GM23338 (cell line): ENCODE data around the gene CDHR5. TPM values are rescaled to one million over a fixed set of nuclear protein-coding genes. Genes with fewer than 3 reads are reported as not detected.

Source experiments
- ATAC-seq: fragments of 200-7000 bp; cut with Tn5 transposase; 3 replicates; pipeline ENCODE4 v1.9.1; 2020
- DNase-seq: peaks from one replicate; pipeline ENCODE4 v3.0.0-alpha.2; 2015; ENCODE audit warnings: low spot score
- H2AFZ ChIP-seq: fragments of 200-600 bp; sonication (generic); 2 replicates; pipeline ENCODE4 v1.8.0; 2016; ENCODE audit warnings: antibody characterized with exemption, mild to moderate bottlenecking, moderate library complexity
- H3F3A ChIP-seq: fragments of 200-600 bp; sonication (generic); replicated peaks from 2 replicates; pipeline ENCODE4 v1.8.0; 2017; ENCODE audit warnings: antibody characterized with exemption, mixed run types, low read depth
- H3K27ac ChIP-seq: fragments of 200-600 bp; sonication (generic); 2 replicates; pipeline ENCODE4 v1.6.1; 2016; ENCODE audit warnings: low read depth
- H3K27me3 ChIP-seq: fragments of 200-600 bp; sonication (generic); 2 replicates; pipeline ENCODE4 v1.8.0; 2016; ENCODE audit warnings: mild to moderate bottlenecking, mixed run types, moderate library complexity; ENCODE audit not compliant: insufficient read depth
- H3K36me3 ChIP-seq: fragments of 200-600 bp; sonication (generic); 2 replicates; pipeline ENCODE4 v1.8.0; 2016; ENCODE audit warnings: mild to moderate bottlenecking; ENCODE audit not compliant: insufficient read depth
- H3K4me1 ChIP-seq: fragments of 200-600 bp; sonication (generic); 2 replicates; pipeline ENCODE4 v1.8.0; 2016; ENCODE audit warnings: mild to moderate bottlenecking, moderate library complexity; ENCODE audit not compliant: insufficient read depth
- H3K4me2 ChIP-seq: fragments of 200-600 bp; sonication (generic); 2 replicates; pipeline ENCODE4 v1.7.1; 2017; ENCODE audit warnings: mixed run types
- H3K4me3 ChIP-seq: fragments of 200-600 bp; sonication (generic); 2 replicates; pipeline ENCODE4 v1.6.1; 2016; ENCODE audit warnings: mixed run types
- H3K79me2 ChIP-seq: fragments of 200-600 bp; sonication (generic); replicated peaks from 2 replicates; pipeline ENCODE4 v1.8.0; 2017; ENCODE audit warnings: mild to moderate bottlenecking; ENCODE audit not compliant: insufficient read depth
- H3K9me2 ChIP-seq: fragments of 200-600 bp; sonication (generic); 2 replicates; pipeline ENCODE4 v1.8.0; 2017; ENCODE audit not compliant: insufficient read depth
- H4K20me1 ChIP-seq: fragments of 200-600 bp; sonication (generic); replicated peaks from 2 replicates; pipeline ENCODE4 v1.8.0; 2017; ENCODE audit warnings: mild to moderate bottlenecking; ENCODE audit not compliant: insufficient read depth
- H3K27ac Mint-ChIP-seq: 2 replicates; pipeline ENCODE4 v1.8.0; 2020; ENCODE audit warnings: inconsistent platforms, mild to moderate bottlenecking, moderate library complexity, mixed read lengths
- H3K27me3 Mint-ChIP-seq: 3 replicates; pipeline ENCODE4 v1.8.0; 2022; ENCODE audit warnings: low read depth, mild to moderate bottlenecking, moderate library complexity, mixed read lengths, inconsistent platforms; ENCODE audit not compliant: insufficient read depth, poor library complexity
- H3K36me3 Mint-ChIP-seq: 3 replicates; pipeline ENCODE4 v1.8.0; 2021; ENCODE audit warnings: low read depth, mild to moderate bottlenecking, inconsistent platforms, moderate library complexity, mixed read lengths
- H3K4me1 Mint-ChIP-seq: 3 replicates; pipeline ENCODE4 v1.8.0; 2020; ENCODE audit warnings: mild to moderate bottlenecking, inconsistent platforms, mixed read lengths
- H3K4me3 Mint-ChIP-seq: 3 replicates; pipeline ENCODE4 v1.8.0; 2021; ENCODE audit warnings: moderate library complexity, mild to moderate bottlenecking, inconsistent platforms, mixed read lengths
- H3K9me3 Mint-ChIP-seq: 3 replicates; pipeline ENCODE4 v1.8.0; 2020; ENCODE audit warnings: moderate library complexity, mild to moderate bottlenecking, inconsistent platforms, mixed read lengths
- CREB1 ChIP-seq: fragments of 250-450 bp; sonication (Bioruptor Pico); IDR thresholded peaks from 2 replicates; pipeline ENCODE4 v1.5.0; 2020; ENCODE audit warnings: low read depth, mild to moderate bottlenecking, moderate library complexity
- EZH2 ChIP-seq: fragments of 200-600 bp; sonication (generic); IDR thresholded peaks from one replicate; pipeline ENCODE4 v1.8.0; 2017; ENCODE audit warnings: antibody characterized with exemption, mild to moderate bottlenecking, low read depth; ENCODE audit not compliant: unreplicated experiment
- EZH2phosphoT487 ChIP-seq: fragments of 200-600 bp; sonication (generic); IDR thresholded peaks from one replicate; pipeline ENCODE4 v1.8.1; 2018; ENCODE audit warnings: antibody characterized with exemption; ENCODE audit not compliant: unreplicated experiment
- JUNB ChIP-seq: IDR thresholded peaks from one replicate; pipeline ENCODE4 v1.6.1; 2016; ENCODE audit warnings: antibody characterized with exemption; ENCODE audit not compliant: unreplicated experiment
- NANOG ChIP-seq: IDR thresholded peaks from 2 replicates; pipeline ENCODE4 v1.6.1; 2016; ENCODE audit warnings: antibody characterized with exemption, borderline replicate concordance
- POLR2AphosphoS5 ChIP-seq: IDR thresholded peaks from 2 replicates; pipeline ENCODE4 v1.6.1; 2016; ENCODE audit warnings: antibody characterized with exemption, low read depth
- STAT1 ChIP-seq: IDR thresholded peaks from one replicate; pipeline ENCODE4 v1.6.1; 2016; ENCODE audit warnings: antibody characterized with exemption; ENCODE audit not compliant: unreplicated experiment
- ZNF114 ChIP-seq: fragments of 250-450 bp; sonication (Bioruptor Pico); IDR thresholded peaks from 2 replicates; pipeline ENCODE4 v1.5.0; 2020; ENCODE audit warnings: mild to moderate bottlenecking, moderate library complexity
- polyA plus RNA-seq: library from polyadenylated mRNA; unstranded; fragments of >200 nt; fragmentation: Nextera tagmentation; extraction: Ambion mirVana; gene quantifications from 2 replicates; pipeline ENCODE4 v1.2.1, GENCODE V29; 2016
- total RNA-seq: library from RNA; depleted of rRNA; stranded (reverse); fragments of >200 nt; shearing (Covaris generic); gene quantifications from 2 replicates; pipeline ENCODE4 v1.2.3, GENCODE V29; 2014
- TF ChIP-seq, protein P1 (sequence below): IDR thresholded peaks from 2 replicates; pipeline ENCODE4 v1.6.1; 2016; ENCODE audit warnings: antibody characterized with exemption
- TF ChIP-seq, protein P2 (sequence below): IDR thresholded peaks from one replicate; pipeline ENCODE4 v1.6.1; 2018; ENCODE audit warnings: antibody characterized with exemption; ENCODE audit not compliant: unreplicated experiment
- TF ChIP-seq, protein P3 (sequence below), 2 experiments: fragments of 200-600 bp in 1 of 2; sonication (generic) in 1 of 2; conservative IDR thresholded peaks; 2 replicates each; pipeline versions ENCODE4 v1.5.1 to v1.6.1; 2016 to 2017; ENCODE audit warnings: antibody characterized with exemption in 2 of 2, low read depth in 2 of 2, mild to moderate bottlenecking in 2 of 2, moderate library complexity in 1 of 2

CDHR5 gene
- total and polyA plus RNA-seq, 2 experiments from 2014 or later: not detected

DNA sequence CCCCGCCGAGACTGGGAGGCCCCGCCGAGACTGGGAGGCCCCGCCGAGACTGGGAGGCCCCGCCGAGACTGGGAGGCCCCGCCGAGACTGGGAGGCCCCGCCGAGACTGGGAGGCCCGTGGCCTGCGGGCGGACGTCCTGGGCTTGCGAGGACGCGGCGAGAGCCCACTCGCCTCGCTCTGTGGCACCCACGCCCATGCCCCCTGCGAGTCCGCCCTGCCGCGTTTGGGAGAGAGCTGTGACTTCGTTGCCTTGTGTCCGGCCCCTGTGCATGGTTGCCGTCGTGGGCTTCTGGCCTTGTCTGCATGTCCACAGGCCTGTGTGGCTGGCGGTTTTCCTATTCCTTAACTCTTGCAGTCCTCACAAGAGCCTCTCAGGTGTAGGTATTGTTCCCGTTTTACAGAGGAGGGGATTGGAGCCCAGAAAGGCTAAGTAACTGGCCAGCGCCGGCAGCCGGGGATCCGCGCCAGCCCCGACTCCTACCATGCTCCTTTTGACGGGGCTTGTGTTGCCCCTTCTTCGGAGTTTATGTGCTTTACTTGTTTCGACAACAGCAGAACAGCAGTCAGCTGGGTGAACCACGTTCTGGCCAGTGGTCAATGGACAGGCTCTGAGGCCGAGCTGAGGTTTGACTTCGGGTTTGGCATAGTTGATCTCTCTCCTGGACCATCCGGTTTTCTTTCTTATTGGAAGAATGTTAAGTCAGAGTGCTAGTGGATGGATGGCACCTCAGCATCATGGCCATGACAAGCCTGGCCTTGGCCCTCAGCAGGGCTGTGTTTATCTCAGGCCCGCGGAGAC, 47.7 kb downstream of the CDHR5 start (continued):
- TF ChIP-seq, protein P1, sequence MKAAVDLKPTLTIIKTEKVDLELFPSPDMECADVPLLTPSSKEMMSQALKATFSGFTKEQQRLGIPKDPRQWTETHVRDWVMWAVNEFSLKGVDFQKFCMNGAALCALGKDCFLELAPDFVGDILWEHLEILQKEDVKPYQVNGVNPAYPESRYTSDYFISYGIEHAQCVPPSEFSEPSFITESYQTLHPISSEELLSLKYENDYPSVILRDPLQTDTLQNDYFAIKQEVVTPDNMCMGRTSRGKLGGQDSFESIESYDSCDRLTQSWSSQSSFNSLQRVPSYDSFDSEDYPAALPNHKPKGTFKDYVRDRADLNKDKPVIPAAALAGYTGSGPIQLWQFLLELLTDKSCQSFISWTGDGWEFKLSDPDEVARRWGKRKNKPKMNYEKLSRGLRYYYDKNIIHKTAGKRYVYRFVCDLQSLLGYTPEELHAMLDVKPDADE: no peak
- TF ChIP-seq, protein P2, sequence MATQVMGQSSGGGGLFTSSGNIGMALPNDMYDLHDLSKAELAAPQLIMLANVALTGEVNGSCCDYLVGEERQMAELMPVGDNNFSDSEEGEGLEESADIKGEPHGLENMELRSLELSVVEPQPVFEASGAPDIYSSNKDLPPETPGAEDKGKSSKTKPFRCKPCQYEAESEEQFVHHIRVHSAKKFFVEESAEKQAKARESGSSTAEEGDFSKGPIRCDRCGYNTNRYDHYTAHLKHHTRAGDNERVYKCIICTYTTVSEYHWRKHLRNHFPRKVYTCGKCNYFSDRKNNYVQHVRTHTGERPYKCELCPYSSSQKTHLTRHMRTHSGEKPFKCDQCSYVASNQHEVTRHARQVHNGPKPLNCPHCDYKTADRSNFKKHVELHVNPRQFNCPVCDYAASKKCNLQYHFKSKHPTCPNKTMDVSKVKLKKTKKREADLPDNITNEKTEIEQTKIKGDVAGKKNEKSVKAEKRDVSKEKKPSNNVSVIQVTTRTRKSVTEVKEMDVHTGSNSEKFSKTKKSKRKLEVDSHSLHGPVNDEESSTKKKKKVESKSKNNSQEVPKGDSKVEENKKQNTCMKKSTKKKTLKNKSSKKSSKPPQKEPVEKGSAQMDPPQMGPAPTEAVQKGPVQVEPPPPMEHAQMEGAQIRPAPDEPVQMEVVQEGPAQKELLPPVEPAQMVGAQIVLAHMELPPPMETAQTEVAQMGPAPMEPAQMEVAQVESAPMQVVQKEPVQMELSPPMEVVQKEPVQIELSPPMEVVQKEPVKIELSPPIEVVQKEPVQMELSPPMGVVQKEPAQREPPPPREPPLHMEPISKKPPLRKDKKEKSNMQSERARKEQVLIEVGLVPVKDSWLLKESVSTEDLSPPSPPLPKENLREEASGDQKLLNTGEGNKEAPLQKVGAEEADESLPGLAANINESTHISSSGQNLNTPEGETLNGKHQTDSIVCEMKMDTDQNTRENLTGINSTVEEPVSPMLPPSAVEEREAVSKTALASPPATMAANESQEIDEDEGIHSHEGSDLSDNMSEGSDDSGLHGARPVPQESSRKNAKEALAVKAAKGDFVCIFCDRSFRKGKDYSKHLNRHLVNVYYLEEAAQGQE: no peak
- TF ChIP-seq ZNF114 (CRISPR knock-in tag) (no peak), EZH2phosphoT487 (no peak), NANOG (no peak), EZH2 (no peak), STAT1 (no peak)

DNA sequence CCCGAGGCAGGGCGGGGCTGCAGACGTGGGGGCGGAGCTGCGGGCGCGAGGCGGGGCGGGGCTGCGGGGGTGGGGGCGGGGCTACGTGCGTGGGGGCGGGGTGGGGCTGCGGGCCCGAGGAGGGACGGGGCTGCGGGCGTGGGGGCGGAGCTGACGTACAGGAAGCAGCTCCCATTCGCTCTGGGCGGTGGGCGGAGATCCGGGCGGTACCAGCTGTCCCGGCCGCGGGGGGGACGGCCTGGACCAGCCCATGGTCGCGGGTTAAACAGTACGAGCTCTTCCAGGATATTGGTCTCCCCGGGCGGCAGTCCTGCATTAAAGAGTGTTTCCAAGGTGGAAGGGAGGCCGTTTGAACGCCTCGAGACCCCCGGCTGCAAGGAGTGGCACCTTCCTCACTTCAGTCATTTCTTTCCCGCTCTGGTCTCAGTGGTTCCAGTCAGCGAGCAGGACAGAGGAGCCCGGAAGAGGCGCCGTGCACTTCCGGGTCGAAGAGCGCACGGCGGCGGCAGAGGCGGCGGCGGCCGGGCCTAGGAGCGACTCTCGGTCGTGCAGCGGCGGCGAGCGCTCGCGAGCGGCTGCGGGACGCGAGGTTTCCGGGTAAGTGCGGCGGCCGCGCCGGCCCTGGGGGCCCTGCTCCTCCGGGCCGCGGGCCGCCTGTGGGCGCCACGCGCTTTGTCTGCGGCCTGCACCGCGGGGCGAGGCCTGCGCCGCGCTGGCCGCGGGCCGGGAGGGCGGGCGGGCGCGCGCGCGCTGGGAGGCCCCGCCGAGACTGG, 48.6 kb downstream of the CDHR5 start, which contains the start of gene PHRF1:
PHRF1 (plus strand) TSS at position 475 of the 773 bp plus-strand sequence. CDS start 5,043 bp downstream, outside the sequence.
- Histone ChIP-seq H3K4me2 (peak within 1 kb of the TSS; percentile 99), H3K36me3 (no peaks in the 10 kb centered on the region), H3K79me2 (peaks cover 45% of the 10 kb centered on the region), H4K20me1 (peaks cover 32% of the 10 kb centered on the region), H3F3A (peaks cover 13% of the 10 kb centered on the region; the same call in 1 of the 2 replicates), H3K4me1 (peaks cover 12% of the 10 kb centered on the region), H3K4me3 (peak within 1 kb of the TSS; percentile 96), H3K27me3 (peaks cover 22% of the 10 kb centered on the region), H2AFZ (peak within 1 kb of the TSS; percentile 94; the same call in 1 of the 2 replicates), H3K9me2 (no peaks in the 10 kb centered on the region), H3K27ac (peak within 1 kb of the TSS; percentile 97)
- Mint-ChIP-seq H3K36me3 (peaks cover 2% of the 10 kb centered on the region), H3K9me3 (no peaks in the 10 kb centered on the region; the same call in 2 of the 3 replicates), H3K4me3 (peak within 1 kb of the TSS; percentile 90), H3K27ac (peak within 1 kb of the TSS; percentile 100), H3K27me3 (peaks cover 23% of the 10 kb centered on the region), H3K4me1 (peaks cover 30% of the 10 kb centered on the region)
- peak; percentile 96 for DNase-seq
- TF ChIP-seq, protein P3, sequence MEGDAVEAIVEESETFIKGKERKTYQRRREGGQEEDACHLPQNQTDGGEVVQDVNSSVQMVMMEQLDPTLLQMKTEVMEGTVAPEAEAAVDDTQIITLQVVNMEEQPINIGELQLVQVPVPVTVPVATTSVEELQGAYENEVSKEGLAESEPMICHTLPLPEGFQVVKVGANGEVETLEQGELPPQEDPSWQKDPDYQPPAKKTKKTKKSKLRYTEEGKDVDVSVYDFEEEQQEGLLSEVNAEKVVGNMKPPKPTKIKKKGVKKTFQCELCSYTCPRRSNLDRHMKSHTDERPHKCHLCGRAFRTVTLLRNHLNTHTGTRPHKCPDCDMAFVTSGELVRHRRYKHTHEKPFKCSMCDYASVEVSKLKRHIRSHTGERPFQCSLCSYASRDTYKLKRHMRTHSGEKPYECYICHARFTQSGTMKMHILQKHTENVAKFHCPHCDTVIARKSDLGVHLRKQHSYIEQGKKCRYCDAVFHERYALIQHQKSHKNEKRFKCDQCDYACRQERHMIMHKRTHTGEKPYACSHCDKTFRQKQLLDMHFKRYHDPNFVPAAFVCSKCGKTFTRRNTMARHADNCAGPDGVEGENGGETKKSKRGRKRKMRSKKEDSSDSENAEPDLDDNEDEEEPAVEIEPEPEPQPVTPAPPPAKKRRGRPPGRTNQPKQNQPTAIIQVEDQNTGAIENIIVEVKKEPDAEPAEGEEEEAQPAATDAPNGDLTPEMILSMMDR (conservative IDR thresholded peaks at IDR 0.05; ENCODE audit: low read depth in 2 of 2): no peak
- TF ChIP-seq EZH2: no peak
- TF ChIP-seq CREB1: peak; percentile 27
- no peak for TF ChIP-seq JUNB
- no peak for TF ChIP-seq STAT1
- TF ChIP-seq, protein P1: peak; percentile 54; the same call in 1 of the 2 replicates
- TF ChIP-seq POLR2AphosphoS5: peak; percentile 58
- ATAC-seq: peak; percentile 73
